ENCODE results near the gene SLC46A2. TPM values are rescaled to one million over a fixed set of nuclear protein-coding genes. Genes with fewer than 3 reads are reported as not detected.

SLC46A2 gene
- total RNA-seq, 1 experiment from 2014 or later, result not detected

DNA sequence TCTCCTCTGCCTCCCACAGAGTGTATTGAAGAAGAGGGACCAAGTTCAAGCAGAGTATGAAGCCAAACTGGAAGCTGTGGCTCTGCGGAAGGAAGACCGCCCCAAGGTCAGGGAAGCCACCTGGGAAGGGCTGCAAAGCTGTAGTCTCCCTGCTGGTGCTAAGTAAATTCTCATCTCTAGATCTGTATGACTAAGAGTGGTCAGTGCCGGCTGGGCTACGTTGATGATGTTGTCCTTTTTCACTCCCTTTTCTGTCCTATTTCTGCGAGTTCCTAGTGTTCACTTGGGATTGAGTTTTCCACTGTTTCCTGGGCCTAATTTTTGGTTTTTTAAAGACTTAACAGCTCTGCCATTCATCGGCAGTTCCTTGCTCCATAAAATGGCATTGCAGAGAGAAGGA lies 39.8 kb downstream of the SLC46A2 start:
- H3K4me1 ChIP-seq (ENCODE audit: control insufficient read depth in 1 of 2, insufficient read depth in 2 of 2, low read length in 2 of 2), result no peaks in the 10 kb centered on the region

More for the DNA sequence above, 39.8 kb downstream of the SLC46A2 start:
- Histone ChIP-seq H3K27ac (ENCODE audit: low read depth, low read length) (no peak overlapping the region), H3K36me3 (ENCODE audit: control insufficient read depth in 1 of 2, insufficient read depth in 2 of 2, low read length in 2 of 2) (no peaks in the 10 kb centered on the region), H3K4me2 (ENCODE audit: low read length) (no peak overlapping the region), H3K27me3 (ENCODE audit: insufficient read depth, low read length) (no peaks in the 10 kb centered on the region), H3K79me2 (ENCODE audit: insufficient read depth, low read length) (no peaks in the 10 kb centered on the region), H3K9me2 (ENCODE audit: insufficient read depth) (no peaks in the 10 kb centered on the region), H3K9ac (ENCODE audit: low read length) (no peak overlapping the region), H2AFZ (ENCODE audit: low read depth, low read length, poor library complexity, severe bottlenecking) (no peak overlapping the region), H3K4me3 (replicated peaks in 1 of 2; ENCODE audit: low read depth in 1 of 2, low read length in 2 of 2) (no peak overlapping the region), H4K20me1 (ENCODE audit: insufficient read depth) (no peaks in the 10 kb centered on the region), H3K9me3 (ENCODE audit: control insufficient read depth in 1 of 2, insufficient read depth in 1 of 2, low read depth in 1 of 2, low read length in 2 of 2) (no peaks in the 10 kb centered on the region)
- ChIA-PET RAD21 (ENCODE audit: low non-redundant PET in 1 of 2, low total read pairs in 2 of 2, uncharacterized antibody in 2 of 2, unreplicated experiment in 2 of 2) (no interaction called here), POLR2A (no interaction called here), CTCF (no interaction called here)
- intact Hi-C loops (cut with micrococcal nuclease), result no loop called here
- no peak for TF ChIP-seq ELF1 (IDR thresholded peaks at IDR 0.05; ENCODE audit: borderline replicate concordance, low read depth)
- TF ChIP-seq, protein P1, sequence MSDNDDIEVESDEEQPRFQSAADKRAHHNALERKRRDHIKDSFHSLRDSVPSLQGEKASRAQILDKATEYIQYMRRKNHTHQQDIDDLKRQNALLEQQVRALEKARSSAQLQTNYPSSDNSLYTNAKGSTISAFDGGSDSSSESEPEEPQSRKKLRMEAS (IDR thresholded peaks at IDR 0.05), result no peak
- TF ChIP-seq CEBPB (IDR thresholded peaks at IDR 0.05; ENCODE audit: low read depth), result no peak
- TF ChIP-seq JUND (IDR thresholded peaks at IDR 0.05), result no peak
- TF ChIP-seq FOSL1 (IDR thresholded peaks at IDR 0.05; ENCODE audit: low read depth), result no peak
- TF ChIP-seq, protein P2, sequence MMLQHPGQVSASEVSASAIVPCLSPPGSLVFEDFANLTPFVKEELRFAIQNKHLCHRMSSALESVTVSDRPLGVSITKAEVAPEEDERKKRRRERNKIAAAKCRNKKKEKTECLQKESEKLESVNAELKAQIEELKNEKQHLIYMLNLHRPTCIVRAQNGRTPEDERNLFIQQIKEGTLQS (IDR thresholded peaks at IDR 0.05), result no peak
- no peak for TF ChIP-seq POLR2AphosphoS5 (IDR thresholded peaks at IDR 0.05; ENCODE audit: low read depth, low read length)
- TF ChIP-seq, protein P3, sequence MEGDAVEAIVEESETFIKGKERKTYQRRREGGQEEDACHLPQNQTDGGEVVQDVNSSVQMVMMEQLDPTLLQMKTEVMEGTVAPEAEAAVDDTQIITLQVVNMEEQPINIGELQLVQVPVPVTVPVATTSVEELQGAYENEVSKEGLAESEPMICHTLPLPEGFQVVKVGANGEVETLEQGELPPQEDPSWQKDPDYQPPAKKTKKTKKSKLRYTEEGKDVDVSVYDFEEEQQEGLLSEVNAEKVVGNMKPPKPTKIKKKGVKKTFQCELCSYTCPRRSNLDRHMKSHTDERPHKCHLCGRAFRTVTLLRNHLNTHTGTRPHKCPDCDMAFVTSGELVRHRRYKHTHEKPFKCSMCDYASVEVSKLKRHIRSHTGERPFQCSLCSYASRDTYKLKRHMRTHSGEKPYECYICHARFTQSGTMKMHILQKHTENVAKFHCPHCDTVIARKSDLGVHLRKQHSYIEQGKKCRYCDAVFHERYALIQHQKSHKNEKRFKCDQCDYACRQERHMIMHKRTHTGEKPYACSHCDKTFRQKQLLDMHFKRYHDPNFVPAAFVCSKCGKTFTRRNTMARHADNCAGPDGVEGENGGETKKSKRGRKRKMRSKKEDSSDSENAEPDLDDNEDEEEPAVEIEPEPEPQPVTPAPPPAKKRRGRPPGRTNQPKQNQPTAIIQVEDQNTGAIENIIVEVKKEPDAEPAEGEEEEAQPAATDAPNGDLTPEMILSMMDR (IDR thresholded peaks at IDR 0.05 in 2 of 3, conservative IDR thresholded peaks at IDR 0.05 in 1 of 3; ENCODE audit: borderline replicate concordance in 1 of 3, insufficient read depth in 1 of 3, low read depth in 2 of 3, low read length in 2 of 3), result no peak
- no peak for TF ChIP-seq ZFX (IDR thresholded peaks at IDR 0.05)
- TF ChIP-seq SIN3A (IDR thresholded peaks at IDR 0.05; ENCODE audit: low read depth), result no peak
- TF ChIP-seq ZBTB33 (IDR thresholded peaks at IDR 0.05; ENCODE audit: extremely low read depth, insufficient replicate concordance, low read length), result no peak
- no peak for TF ChIP-seq CBX3 (IDR thresholded peaks at IDR 0.05; ENCODE audit: low read depth)
- TF ChIP-seq ZNF274 (IDR thresholded peaks at IDR 0.05; ENCODE audit: low read depth, low read length), result no peak
- TF ChIP-seq SP1 (IDR thresholded peaks at IDR 0.05; ENCODE audit: low read depth), result no peak
- TF ChIP-seq EZH2 (IDR thresholded peaks at IDR 0.05), result no peak
- TF ChIP-seq YY1 (IDR thresholded peaks at IDR 0.05; ENCODE audit: extremely low read depth, insufficient replicate concordance, low read depth, low read length), result no peak
- no peak for TF ChIP-seq RAD21 (IDR thresholded peaks at IDR 0.05; ENCODE audit: low read depth)
- TF ChIP-seq REST (IDR thresholded peaks at IDR 0.05; ENCODE audit: low read depth), result no peak
- ATAC-seq (no peak), DNase-seq (ENCODE audit: low read depth, low spot score) (no peak)
- no TSS peak for BruUV-seq (replicated peaks)

Measured in HCT116 (cell line).